Mesendoderm (in vitro differentiated cells): ENCODE data around the gene L2HGDH.

ENCODE experiments used
- DNase-seq: peaks from one replicate; pipeline ENCODE4 v3.0.0; 2013
- H2AK5ac ChIP-seq: 2 replicates; pipeline ENCODE4 v1.6.1; 2013; ENCODE audit warnings: low read length, inconsistent platforms
- H2BK120ac ChIP-seq: 2 replicates; pipeline ENCODE4 v1.6.1; 2013; ENCODE audit warnings: low read depth, mild to moderate bottlenecking, low read length, moderate library complexity, mixed read lengths
- H2BK15ac ChIP-seq: replicated peaks from 2 replicates; pipeline ENCODE4 v1.6.1; 2013; ENCODE audit warnings: low read depth, mild to moderate bottlenecking, moderate library complexity
- H2BK5ac ChIP-seq: 2 replicates; pipeline ENCODE4 v1.6.1; 2013; ENCODE audit warnings: low read length, inconsistent platforms
- H3K18ac ChIP-seq: 2 replicates; pipeline ENCODE4 v1.6.1; 2013; ENCODE audit warnings: mild to moderate bottlenecking, low read length, mixed read lengths
- H3K23ac ChIP-seq: one replicate; pipeline ENCODE4 v1.6.1; 2013; ENCODE audit warnings: low read length
- H3K27ac ChIP-seq: 2 replicates; pipeline ENCODE4 v1.5.1; 2013; ENCODE audit warnings: low read depth, mild to moderate bottlenecking, inconsistent platforms, low read length, moderate library complexity
- H3K27me3 ChIP-seq: 2 replicates; pipeline ENCODE4 v1.6.1; 2013; ENCODE audit warnings: low read length, control low read depth, mild to moderate bottlenecking, inconsistent platforms; ENCODE audit not compliant: insufficient read depth, poor library complexity
- H3K36me3 ChIP-seq: 2 replicates; pipeline ENCODE4 v1.6.1; 2013; ENCODE audit warnings: low read length, inconsistent platforms; ENCODE audit not compliant: control insufficient read depth, insufficient read depth
- H3K4ac ChIP-seq: one replicate; pipeline ENCODE4 v1.6.1; 2013; ENCODE audit warnings: low read depth, mild to moderate bottlenecking, low read length, moderate library complexity
- H3K4me1 ChIP-seq: 2 replicates; pipeline ENCODE4 v1.6.1; 2013; ENCODE audit warnings: low read depth, low read length, inconsistent platforms; ENCODE audit not compliant: control insufficient read depth
- H3K4me2 ChIP-seq: 2 replicates; pipeline ENCODE4 v1.6.1; 2013; ENCODE audit warnings: low read length
- H3K4me3 ChIP-seq: 2 replicates; pipeline ENCODE4 v1.5.1; 2013; ENCODE audit warnings: mild to moderate bottlenecking, low read length
- H3K56ac ChIP-seq: one replicate; pipeline ENCODE4 v1.6.1; 2013; ENCODE audit warnings: low read length
- H3K79me1 ChIP-seq: 2 replicates; pipeline ENCODE4 v1.6.1; 2013; ENCODE audit warnings: low read length, inconsistent platforms
- H3K79me2 ChIP-seq: 2 replicates; pipeline ENCODE4 v1.6.1; 2013; ENCODE audit warnings: mild to moderate bottlenecking, low read length; ENCODE audit not compliant: control insufficient read depth, insufficient read depth
- H3K9ac ChIP-seq: 2 replicates; pipeline ENCODE4 v1.6.1; 2013; ENCODE audit warnings: low read length, inconsistent platforms
- H4K5ac ChIP-seq: one replicate; pipeline ENCODE4 v1.6.1; 2013; ENCODE audit warnings: low read length
- H4K8ac ChIP-seq: one replicate; pipeline ENCODE4 v1.6.1; 2013; ENCODE audit warnings: low read depth, mild to moderate bottlenecking, control low read depth, low read length, moderate library complexity
- WGBS: extraction: QIAGEN DNeasy Blood & Tissue Kit; methylation state at CpG from one replicate; pipeline ENCODE4 v1.1.7; 2013; ENCODE audit warnings: low lambda C conversion rate, missing lambda C conversion rate; ENCODE audit not compliant: insufficient coverage; ENCODE audit errors: extremely low coverage; 5-methylcytosine and 5-hydroxymethylcytosine counted together

L2HGDH gene

GRCh38 chr14:50242566-50243310 is 69.3 kb downstream of the L2HGDH start:
- H3K36me3 ChIP-seq = no peaks in the 10 kb centered on the region
- no peak overlapping the region for H3K18ac ChIP-seq
- WGBS = no CpG with 5 or more reads among the region's 5 CpGs
- no peak overlapping the region for H3K4me3 ChIP-seq
- H4K8ac ChIP-seq = no peak overlapping the region
- H3K4me1 ChIP-seq = no peaks in the 10 kb centered on the region
- no peak overlapping the region for H3K4me2 ChIP-seq
- DNase-seq = no peak
- no peak overlapping the region for H3K23ac ChIP-seq
- H3K79me1 ChIP-seq = no peaks in the 10 kb centered on the region
- H3K9ac ChIP-seq = no peak overlapping the region
- H4K5ac ChIP-seq = no peak overlapping the region
- H3K79me2 ChIP-seq = no peaks in the 10 kb centered on the region
- H3K27me3 ChIP-seq = no peaks in the 10 kb centered on the region
- H2AK5ac ChIP-seq = no peak overlapping the region
- H2BK120ac ChIP-seq = no peak overlapping the region
- no peak overlapping the region for H3K4ac ChIP-seq
- no peak overlapping the region for H3K56ac ChIP-seq
- H2BK15ac ChIP-seq = no peak overlapping the region
- no peak overlapping the region for H3K27ac ChIP-seq
- no peak overlapping the region for H2BK5ac ChIP-seq

GRCh38 chr14:50242096-50242495 is 69.9 kb downstream of the L2HGDH start:
- H3K27ac ChIP-seq = no peak overlapping the region
- no peak overlapping the region for H3K23ac ChIP-seq
- no peak overlapping the region for H2BK5ac ChIP-seq
- no peak overlapping the region for H2AK5ac ChIP-seq
- H3K4me3 ChIP-seq = no peak overlapping the region
- no peaks in the 10 kb centered on the region for H3K4me1 ChIP-seq
- H4K8ac ChIP-seq = no peak overlapping the region
- no peak for DNase-seq
- H3K9ac ChIP-seq = no peak overlapping the region
- no CpG with 5 or more reads among the region's 1 CpG for WGBS
- no peaks in the 10 kb centered on the region for H3K27me3 ChIP-seq
- H3K56ac ChIP-seq = no peak overlapping the region
- H2BK120ac ChIP-seq = no peak overlapping the region
- no peaks in the 10 kb centered on the region for H3K79me1 ChIP-seq
- H4K5ac ChIP-seq = no peak overlapping the region
- no peak overlapping the region for H3K18ac ChIP-seq
- no peak overlapping the region for H2BK15ac ChIP-seq
- H3K79me2 ChIP-seq = no peaks in the 10 kb centered on the region
- no peak overlapping the region for H3K4ac ChIP-seq
- H3K36me3 ChIP-seq = no peaks in the 10 kb centered on the region
- no peak overlapping the region for H3K4me2 ChIP-seq

- no peak overlapping the region for H3K9ac ChIP-seq
- no peak overlapping the region for H3K4me2 ChIP-seq
- H3K23ac ChIP-seq = no peak overlapping the region
- no peak overlapping the region for H3K27ac ChIP-seq
- H2BK5ac ChIP-seq = no peak overlapping the region
- no peak overlapping the region for H3K4me3 ChIP-seq
- H2AK5ac ChIP-seq = no peak overlapping the region
- no peak overlapping the region for H2BK120ac ChIP-seq
- no peaks in the 10 kb centered on the region for H3K4me1 ChIP-seq
- no peak overlapping the region for H2BK15ac ChIP-seq
- H3K36me3 ChIP-seq = no peaks in the 10 kb centered on the region
- no peak for DNase-seq
- no peak overlapping the region for H3K4ac ChIP-seq
- no peak overlapping the region for H4K8ac ChIP-seq
- no peak overlapping the region for H3K56ac ChIP-seq
- H3K18ac ChIP-seq = no peak overlapping the region
- WGBS = no CpG with 5 or more reads among the region's 3 CpGs
- H3K79me1 ChIP-seq = no peaks in the 10 kb centered on the region
- no peaks in the 10 kb centered on the region for H3K27me3 ChIP-seq
- H4K5ac ChIP-seq = no peak overlapping the region
- no peaks in the 10 kb centered on the region for H3K79me2 ChIP-seq
Observed at GRCh38 chr14:50237427-50237826, 74.6 kb downstream of the L2HGDH start.

GRCh38 chr14:50233951-50234250 is 78.1 kb downstream of the L2HGDH start:
- no peak overlapping the region for H3K4me2 ChIP-seq
- H3K18ac ChIP-seq = no peak overlapping the region
- H3K23ac ChIP-seq = no peak overlapping the region
- H2BK120ac ChIP-seq = no peak overlapping the region
- peaks cover 10% of the 10 kb centered on the region for H3K79me2 ChIP-seq
- H2BK15ac ChIP-seq = no peak overlapping the region
- peaks cover 2% of the 10 kb centered on the region for H3K79me1 ChIP-seq
- H3K9ac ChIP-seq = no peak overlapping the region
- no peak overlapping the region for H2BK5ac ChIP-seq
- no peak overlapping the region for H2AK5ac ChIP-seq
- H3K4me1 ChIP-seq = no peaks in the 10 kb centered on the region
- H3K56ac ChIP-seq = no peak overlapping the region
- no peak overlapping the region for H3K27ac ChIP-seq
- no peaks in the 10 kb centered on the region for H3K27me3 ChIP-seq
- no CpG with 5 or more reads among the region's 4 CpGs for WGBS
- no peak overlapping the region for H3K4ac ChIP-seq
- no peak overlapping the region for H3K4me3 ChIP-seq
- no peak overlapping the region for H4K5ac ChIP-seq
- H4K8ac ChIP-seq = no peak overlapping the region
- DNase-seq = no peak
- no peaks in the 10 kb centered on the region for H3K36me3 ChIP-seq

- Histone ChIP-seq H2BK120ac (no peak overlapping the region), H4K8ac (no peak overlapping the region), H4K5ac (no peak overlapping the region)
Observed at GRCh38 chr14:50233166-50233950, 78.7 kb downstream of the L2HGDH start.

More at GRCh38 chr14:50233166-50233950, 78.7 kb downstream of the L2HGDH start:
- Histone ChIP-seq H2BK15ac (no peak overlapping the region), H3K4me2 (no peak overlapping the region), H3K18ac (no peak overlapping the region), H3K4me3 (no peak overlapping the region), H2BK5ac (no peak overlapping the region), H2AK5ac (no peak overlapping the region), H3K56ac (no peak overlapping the region), H3K36me3 (no peaks in the 10 kb centered on the region), H3K4ac (no peak overlapping the region), H3K79me1 (peaks cover 2% of the 10 kb centered on the region), H3K27ac (no peak overlapping the region), H3K79me2 (peaks cover 14% of the 10 kb centered on the region), H3K9ac (no peak overlapping the region), H3K4me1 (no peaks in the 10 kb centered on the region), H3K23ac (no peak overlapping the region), H3K27me3 (no peaks in the 10 kb centered on the region)
- no peak for DNase-seq
- no CpG with 5 or more reads among the region's 14 CpGs for WGBS
